ENCODE results near the gene FYCO1.

FYCO1 gene

GRCh38 chr3:46017720-46018119, 22.1 kb upstream of the FYCO1 start:
- peaks cover 6 to 13% of the 10 kb centered on the region in 2 experiments for H3K36me3 ChIP-seq (ENCODE audit: control insufficient read depth in 1 of 2, insufficient read depth in 2 of 2, low read length in 2 of 2)
- H3K4me2 ChIP-seq (ENCODE audit: low read length), result no peak overlapping the region
- H3K79me2 ChIP-seq (ENCODE audit: control insufficient read depth, insufficient read depth, low read length, poor library complexity), result no peaks in the 10 kb centered on the region
- H2BK12ac ChIP-seq (ENCODE audit: low read length), result no peak overlapping the region
- no peak overlapping the region for H3K23ac ChIP-seq (ENCODE audit: low read length)
- H3K18ac ChIP-seq (ENCODE audit: low read length), result no peak overlapping the region
- H3K79me1 ChIP-seq (ENCODE audit: low read length), result no peaks in the 10 kb centered on the region
- H3K14ac ChIP-seq (ENCODE audit: low read length), result no peak overlapping the region
- H3K4me3 ChIP-seq (ENCODE audit: low read depth, low read length), result no peak overlapping the region
- H3K27ac ChIP-seq (ENCODE audit: low read depth, low read length), result no peak overlapping the region
- H2BK5ac ChIP-seq (ENCODE audit: low read depth, low read length, poor library complexity), result no peak overlapping the region
- H4K12ac ChIP-seq (ENCODE audit: low read depth, low read length), result no peak overlapping the region
- no peak overlapping the region for H2BK120ac ChIP-seq (ENCODE audit: insufficient read depth, low read length, poor library complexity)
- no CpG with 5 or more reads among the region's 2 CpGs for WGBS (ENCODE audit: extremely low coverage, insufficient coverage, insufficient read length)
- peaks cover 10% of the 10 kb centered on the region for H3K9me3 ChIP-seq (ENCODE audit: insufficient read depth, low read depth, low read length)
- H4K91ac ChIP-seq (ENCODE audit: low read depth, low read length), result no peak overlapping the region
- no peak overlapping the region for H4K8ac ChIP-seq (ENCODE audit: low read depth, low read length)
- peak in 1 of 2 donors; percentile 20 for DNase-seq
- H3K9ac ChIP-seq (ENCODE audit: low read length), result no peak overlapping the region
- no peak overlapping the region for H2AFZ ChIP-seq (ENCODE audit: insufficient read depth, low read length, poor library complexity)
- no peak overlapping the region for H2AK5ac ChIP-seq (ENCODE audit: low read length)
- H3K4ac ChIP-seq (ENCODE audit: low read depth, low read length), result no peak overlapping the region
- no peaks in the 10 kb centered on the region for H3K27me3 ChIP-seq (ENCODE audit: insufficient read depth, low read length)
- peaks cover 2 to 4% of the 10 kb centered on the region in 2 experiments for H3K4me1 ChIP-seq (ENCODE audit: control insufficient read depth in 1 of 2, insufficient read depth in 2 of 2, low read length in 2 of 2)

GRCh38 chr3:46013316-46014094, 17.9 kb upstream of the FYCO1 start:
- H3K23ac ChIP-seq (ENCODE audit: low read length), result no peak overlapping the region
- WGBS (ENCODE audit: extremely low coverage, insufficient coverage, insufficient read length), result no CpG with 5 or more reads among the region's 7 CpGs
- no peaks in the 10 kb centered on the region for H3K9me3 ChIP-seq (ENCODE audit: insufficient read depth, low read depth, low read length)
- no peak for DNase-seq
- no peak overlapping the region for H3K18ac ChIP-seq (ENCODE audit: low read length)
- no peaks in the 10 kb centered on the region for H3K36me3 ChIP-seq (ENCODE audit: control insufficient read depth in 1 of 2, insufficient read depth in 2 of 2, low read length in 2 of 2)
- H3K4me1 ChIP-seq (ENCODE audit: control insufficient read depth in 1 of 2, insufficient read depth in 2 of 2, low read length in 2 of 2), result no peaks in the 10 kb centered on the region
- no peak overlapping the region for H3K27ac ChIP-seq (ENCODE audit: low read depth, low read length)
- H3K14ac ChIP-seq (ENCODE audit: low read length), result no peak overlapping the region
- H3K4me2 ChIP-seq (ENCODE audit: low read length), result no peak overlapping the region
- H2BK5ac ChIP-seq (ENCODE audit: low read depth, low read length, poor library complexity), result no peak overlapping the region
- H4K8ac ChIP-seq (ENCODE audit: low read depth, low read length), result no peak overlapping the region
- H2BK12ac ChIP-seq (ENCODE audit: low read length), result no peak overlapping the region
- no peak overlapping the region for H3K4ac ChIP-seq (ENCODE audit: low read depth, low read length)
- H2BK120ac ChIP-seq (ENCODE audit: insufficient read depth, low read length, poor library complexity), result no peak overlapping the region
- no peaks in the 10 kb centered on the region for H3K79me2 ChIP-seq (ENCODE audit: control insufficient read depth, insufficient read depth, low read length, poor library complexity)
- no peak overlapping the region for H4K91ac ChIP-seq (ENCODE audit: low read depth, low read length)
- H2AFZ ChIP-seq (ENCODE audit: insufficient read depth, low read length, poor library complexity), result no peak overlapping the region
- no peak overlapping the region for H3K4me3 ChIP-seq (ENCODE audit: low read depth, low read length)
- no peaks in the 10 kb centered on the region for H3K27me3 ChIP-seq (ENCODE audit: insufficient read depth, low read length)
- H2AK5ac ChIP-seq (ENCODE audit: low read length), result no peak overlapping the region
- H3K9ac ChIP-seq (ENCODE audit: low read length), result no peak overlapping the region
- H3K79me1 ChIP-seq (ENCODE audit: low read length), result no peaks in the 10 kb centered on the region
- H4K12ac ChIP-seq (ENCODE audit: low read depth, low read length), result no peak overlapping the region

DNA sequence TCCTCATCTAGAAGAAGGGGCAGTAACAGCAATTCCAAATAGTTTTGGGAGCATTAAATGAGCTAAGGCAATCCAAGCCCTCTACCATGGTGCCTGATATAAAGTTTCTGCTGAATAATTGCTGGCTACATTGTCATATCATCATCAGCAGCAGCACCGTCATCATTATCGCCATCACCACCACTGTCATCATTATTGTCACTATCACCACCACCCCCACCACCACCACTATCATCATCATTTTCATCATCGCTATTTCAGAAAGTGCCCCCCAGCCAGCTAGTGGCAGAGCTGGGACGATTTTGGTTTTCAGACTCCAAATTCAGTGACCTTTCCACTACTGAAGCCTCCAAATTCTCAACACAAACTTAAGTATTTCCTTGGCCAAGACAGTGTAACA, 16.6 kb upstream of the FYCO1 start:
- no peak overlapping the region for H3K9ac ChIP-seq (ENCODE audit: low read length)
- no peak overlapping the region for H3K4me3 ChIP-seq (ENCODE audit: low read depth, low read length)
- no peak overlapping the region for H3K4me2 ChIP-seq (ENCODE audit: low read length)
- no peak overlapping the region for H4K91ac ChIP-seq (ENCODE audit: low read depth, low read length)
- H3K27me3 ChIP-seq (ENCODE audit: insufficient read depth, low read length), result no peaks in the 10 kb centered on the region
- H3K23ac ChIP-seq (ENCODE audit: low read length), result no peak overlapping the region
- no peak overlapping the region for H4K8ac ChIP-seq (ENCODE audit: low read depth, low read length)
- H3K9me3 ChIP-seq (ENCODE audit: insufficient read depth, low read depth, low read length), result no peaks in the 10 kb centered on the region
- H3K18ac ChIP-seq (ENCODE audit: low read length), result no peak overlapping the region
- H2AK5ac ChIP-seq (ENCODE audit: low read length), result no peak overlapping the region
- H3K4ac ChIP-seq (ENCODE audit: low read depth, low read length), result no peak overlapping the region
- H3K79me2 ChIP-seq (ENCODE audit: control insufficient read depth, insufficient read depth, low read length, poor library complexity), result no peaks in the 10 kb centered on the region
- no peak overlapping the region for H3K27ac ChIP-seq (ENCODE audit: low read depth, low read length)
- no peaks in the 10 kb centered on the region for H3K36me3 ChIP-seq (ENCODE audit: control insufficient read depth in 1 of 2, insufficient read depth in 2 of 2, low read length in 2 of 2)
- no peaks in the 10 kb centered on the region for H3K4me1 ChIP-seq (ENCODE audit: control insufficient read depth in 1 of 2, insufficient read depth in 2 of 2, low read length in 2 of 2)
- H3K14ac ChIP-seq (ENCODE audit: low read length), result no peak overlapping the region
- no peak overlapping the region for H4K12ac ChIP-seq (ENCODE audit: low read depth, low read length)
- DNase-seq, result no peak
- no peak overlapping the region for H2BK5ac ChIP-seq (ENCODE audit: low read depth, low read length, poor library complexity)
- H2BK12ac ChIP-seq (ENCODE audit: low read length), result no peak overlapping the region
- no CpG with 5 or more reads among the region's 4 CpGs for WGBS (ENCODE audit: extremely low coverage, insufficient coverage, insufficient read length)
- H3K79me1 ChIP-seq (ENCODE audit: low read length), result no peaks in the 10 kb centered on the region
- no peak overlapping the region for H2BK120ac ChIP-seq (ENCODE audit: insufficient read depth, low read length, poor library complexity)
- H2AFZ ChIP-seq (ENCODE audit: insufficient read depth, low read length, poor library complexity), result no peak overlapping the region

- Histone ChIP-seq H3K4me3 (ENCODE audit: low read depth, low read length) (no peak overlapping the region), H2BK12ac (ENCODE audit: low read length) (no peak overlapping the region), H3K9me3 (ENCODE audit: insufficient read depth, low read depth, low read length) (no peaks in the 10 kb centered on the region), H2AFZ (ENCODE audit: insufficient read depth, low read length, poor library complexity) (no peak overlapping the region), H2AK5ac (ENCODE audit: low read length) (no peak overlapping the region), H3K23ac (ENCODE audit: low read length) (no peak overlapping the region), H3K27me3 (ENCODE audit: insufficient read depth, low read length) (no peaks in the 10 kb centered on the region), H3K4ac (ENCODE audit: low read depth, low read length) (no peak overlapping the region), H2BK120ac (ENCODE audit: insufficient read depth, low read length, poor library complexity) (no peak overlapping the region), H4K8ac (ENCODE audit: low read depth, low read length) (no peak overlapping the region), H4K12ac (ENCODE audit: low read depth, low read length) (no peak overlapping the region), H3K9ac (ENCODE audit: low read length) (no peak overlapping the region), H3K4me2 (ENCODE audit: low read length) (no peak overlapping the region), H3K36me3 (ENCODE audit: control insufficient read depth in 1 of 2, insufficient read depth in 2 of 2, low read length in 2 of 2) (no peaks in the 10 kb centered on the region), H3K79me1 (ENCODE audit: low read length) (no peaks in the 10 kb centered on the region), H3K4me1 (ENCODE audit: control insufficient read depth in 1 of 2, insufficient read depth in 2 of 2, low read length in 2 of 2) (no peaks in the 10 kb centered on the region), H3K14ac (ENCODE audit: low read length) (no peak overlapping the region), H3K79me2 (ENCODE audit: control insufficient read depth, insufficient read depth, low read length, poor library complexity) (no peaks in the 10 kb centered on the region), H3K27ac (ENCODE audit: low read depth, low read length) (no peak overlapping the region), H2BK5ac (ENCODE audit: low read depth, low read length, poor library complexity) (no peak overlapping the region), H3K18ac (ENCODE audit: low read length) (no peak overlapping the region), H4K91ac (ENCODE audit: low read depth, low read length) (no peak overlapping the region)
- WGBS (ENCODE audit: extremely low coverage, insufficient coverage, insufficient read length), result no CpG with 5 or more reads among the region's 2 CpGs
- no peak for DNase-seq
Measured at GRCh38 chr3:46010519-46011113, 15.0 kb upstream of the FYCO1 start.

Data from trophoblast cell (in vitro differentiated cells and primary cell).